Measurements from ENCODE around the gene PTPRK.

GRCh38 chr6:128200789-128201188 is 319.6 kb downstream of the PTPRK start:
- TF ChIP-seq TAF1 (IDR thresholded peaks at IDR 0.05; ENCODE audit: low read depth) (no peak), NFIC (IDR thresholded peaks at IDR 0.05) (no peak), REST (IDR thresholded peaks at IDR 0.05; ENCODE audit: low read depth) (no peak), RAD21 (IDR thresholded peaks at IDR 0.05; ENCODE audit: low read depth) (no peak), TCF12 (IDR thresholded peaks at IDR 0.05; ENCODE audit: low read depth) (no peak), YY1 (IDR thresholded peaks at IDR 0.05; ENCODE audit: low read depth) (no peak), MAX (IDR thresholded peaks at IDR 0.05) (no peak)

All from Ishikawa (cell line).